Hypothalamus (tissue), 51 donors: Measurements from ENCODE around the gene ALAS1.
A peak's percentile ranks its signal among the peaks of the same experiment; 100 is the strongest.

ENCODE experiments used
- DNase-seq, 51 donors: peaks; one replicate each; lab custom pipeline; 2025; lab: John Stamatoyannopoulos, UW

ALAS1 gene

DNA sequence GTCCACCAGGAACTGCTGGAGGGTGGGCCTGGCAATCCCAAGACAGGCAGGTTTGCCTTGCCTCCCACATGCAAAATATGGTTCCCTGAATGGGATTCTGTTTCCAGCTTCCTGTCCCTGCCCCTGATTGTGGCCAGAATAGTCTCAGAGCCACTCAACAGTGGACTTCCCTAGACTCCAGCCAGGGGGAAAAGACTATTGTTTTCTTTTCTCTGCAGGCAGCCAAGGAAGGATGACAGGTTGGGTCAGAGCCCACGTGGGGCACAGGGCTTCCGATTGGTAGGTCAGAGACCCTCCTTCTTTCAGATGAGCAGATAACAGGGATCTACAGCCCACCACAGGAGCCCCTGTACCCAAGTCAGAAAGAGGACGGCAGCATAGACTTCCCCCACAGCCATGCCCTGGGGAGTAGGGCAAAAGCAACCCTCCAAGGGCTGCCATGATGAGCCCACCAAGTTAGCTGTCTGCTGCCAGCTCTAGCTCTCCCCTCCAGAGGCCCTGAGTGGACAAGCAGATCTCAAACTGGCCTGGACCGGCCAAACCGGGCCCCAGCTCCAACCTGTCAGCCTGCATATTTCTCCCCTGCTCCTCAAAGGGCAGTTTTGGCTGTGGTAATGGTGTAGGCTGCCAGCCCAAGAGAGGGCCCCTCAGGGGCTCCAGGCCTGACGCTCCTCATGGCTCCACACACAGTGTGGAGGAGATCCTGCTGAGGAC is 21.1 kb downstream of the ALAS1 start:
- no peak for DNase-seq

DNA sequence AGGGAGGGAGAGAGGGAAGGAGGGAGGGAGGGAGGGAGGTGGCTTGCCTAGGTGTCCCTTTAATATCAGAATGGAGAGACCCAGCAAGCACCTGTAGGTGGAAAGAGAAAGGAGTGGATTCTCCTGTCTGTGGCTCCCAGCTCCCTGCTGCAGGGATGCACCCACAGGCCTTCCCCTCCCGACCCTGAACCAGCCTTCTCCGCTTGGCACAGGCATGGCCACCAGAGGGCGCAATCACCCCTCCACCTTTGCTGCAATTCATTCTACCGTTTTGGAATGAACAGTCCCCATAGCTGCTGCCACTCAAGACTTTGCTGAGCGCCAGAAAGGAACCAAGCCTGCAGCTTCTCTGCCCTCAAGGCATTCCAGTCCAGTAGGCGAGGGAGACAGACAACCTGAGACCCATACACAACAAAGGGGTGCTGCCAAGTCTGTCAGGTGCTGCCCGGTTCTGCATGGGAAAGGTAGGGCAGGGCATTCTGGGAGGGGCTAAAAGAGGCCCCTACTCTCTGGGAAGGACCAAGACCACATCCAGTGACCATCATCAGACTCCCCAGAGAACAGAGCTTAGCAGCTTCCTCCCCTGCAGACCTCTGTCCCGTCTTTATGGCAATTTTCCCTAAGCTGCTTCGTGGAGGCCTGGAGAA is 22.5 kb downstream of the ALAS1 start:
- peak in 48 of 51 donors; percentile 21 to 87 (median 64) for DNase-seq

DNA sequence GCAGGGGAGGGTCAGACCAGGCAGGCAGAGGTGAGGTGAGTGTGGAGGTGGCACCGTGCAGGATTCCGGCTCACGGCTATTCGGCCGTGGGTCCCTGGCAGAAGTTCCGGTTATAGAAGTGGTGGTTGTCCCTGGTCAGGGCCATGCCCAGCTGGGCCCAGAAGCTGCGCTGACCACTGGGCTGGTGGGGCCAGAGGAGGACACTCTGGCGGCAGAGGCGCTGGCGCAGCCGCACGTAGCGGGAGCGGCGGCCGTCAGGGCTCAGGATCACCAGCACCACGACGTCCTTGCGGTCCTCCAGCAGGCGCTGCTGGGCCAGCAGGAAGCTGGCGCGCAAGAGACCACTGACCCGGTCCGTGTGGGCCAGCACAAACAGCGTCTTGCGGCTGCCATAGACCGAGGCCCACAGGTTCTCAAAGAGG is 23.2 kb downstream of the ALAS1 start:
- no peak for DNase-seq

DNA sequence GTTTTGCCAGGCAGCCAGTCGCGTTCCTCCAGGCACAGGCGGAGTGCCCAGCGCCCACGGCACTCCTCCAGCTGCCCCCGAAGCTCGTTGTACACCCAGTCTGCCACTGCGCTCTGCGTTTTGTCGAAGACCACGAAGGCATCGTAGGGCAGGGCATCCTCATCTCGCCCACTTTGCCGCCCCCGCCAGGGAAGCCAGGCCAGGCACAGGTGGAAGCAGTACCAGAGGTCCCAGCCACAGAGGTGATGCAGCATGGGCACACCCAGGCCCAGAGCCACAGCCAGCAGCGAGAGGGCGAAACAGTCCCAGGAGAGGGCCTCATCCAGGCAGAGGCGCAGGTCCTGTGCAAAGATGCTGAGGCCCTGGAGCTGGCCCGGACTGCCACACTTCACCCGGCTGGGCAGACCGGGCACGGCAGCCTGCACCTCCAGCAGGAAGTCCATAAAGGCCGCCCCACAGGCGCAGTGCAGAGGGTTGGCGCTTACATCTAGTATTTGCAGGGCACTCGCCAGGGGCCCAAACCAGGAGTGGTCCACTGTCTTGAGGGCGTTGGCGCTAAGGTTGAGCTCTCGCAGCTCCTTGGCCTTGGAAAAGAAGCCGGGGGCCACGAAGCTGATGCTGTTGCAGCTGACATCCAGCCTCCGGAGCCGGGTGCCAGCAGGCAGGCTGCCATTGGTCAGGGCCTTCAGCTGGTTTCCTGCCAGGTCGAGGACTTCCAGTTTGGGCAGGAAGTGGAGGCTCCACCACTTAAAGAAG is 23.8 kb downstream of the ALAS1 start:
- DNase-seq, result peak in 2 of 51 donors; percentile 12 to 17

DNA sequence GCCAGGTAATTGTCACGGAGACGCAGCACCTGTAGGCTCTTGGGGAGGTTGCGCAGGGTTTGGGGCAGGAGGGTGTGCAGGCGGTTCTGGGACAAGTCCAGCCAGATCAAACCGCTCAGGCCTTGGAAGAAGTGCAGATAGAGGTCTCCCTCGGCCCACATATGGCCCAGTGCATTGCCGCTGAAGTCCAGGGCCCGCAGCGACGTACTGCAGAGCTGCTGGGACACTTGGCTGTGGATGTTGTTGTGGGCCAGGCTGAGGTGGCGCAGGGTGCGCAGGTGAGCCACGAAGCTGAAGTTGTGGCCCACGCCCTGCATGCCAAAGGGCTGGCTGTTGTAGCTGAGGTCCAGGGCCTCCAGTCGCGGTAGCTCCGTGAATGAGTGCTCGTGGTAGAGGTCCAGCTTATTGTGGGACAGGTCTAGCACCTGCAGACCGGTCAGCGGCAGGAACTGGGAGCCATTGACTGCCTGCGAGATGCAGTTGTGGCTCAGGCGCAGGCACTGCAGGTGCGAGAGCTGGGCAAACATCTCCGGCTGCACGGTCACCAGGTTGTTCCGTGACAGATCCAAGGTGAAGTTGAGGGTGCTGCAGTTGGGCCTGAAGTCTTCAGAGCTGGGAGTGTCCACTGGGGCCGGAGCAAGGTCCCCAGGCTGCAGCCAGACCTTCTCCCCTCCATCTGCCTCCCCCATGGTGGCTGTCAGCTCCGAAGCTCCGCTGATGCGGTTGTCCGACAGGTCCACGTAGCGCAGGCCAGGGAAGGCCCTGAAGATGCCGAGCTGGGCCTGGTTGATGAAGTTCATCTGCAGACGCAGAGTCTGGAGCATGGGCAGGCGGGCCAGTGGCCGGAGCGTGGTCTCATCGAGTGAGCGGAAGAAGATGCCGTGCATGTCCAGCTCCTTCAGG is 24.6 kb downstream of the ALAS1 start:
- no peak for DNase-seq

DNA sequence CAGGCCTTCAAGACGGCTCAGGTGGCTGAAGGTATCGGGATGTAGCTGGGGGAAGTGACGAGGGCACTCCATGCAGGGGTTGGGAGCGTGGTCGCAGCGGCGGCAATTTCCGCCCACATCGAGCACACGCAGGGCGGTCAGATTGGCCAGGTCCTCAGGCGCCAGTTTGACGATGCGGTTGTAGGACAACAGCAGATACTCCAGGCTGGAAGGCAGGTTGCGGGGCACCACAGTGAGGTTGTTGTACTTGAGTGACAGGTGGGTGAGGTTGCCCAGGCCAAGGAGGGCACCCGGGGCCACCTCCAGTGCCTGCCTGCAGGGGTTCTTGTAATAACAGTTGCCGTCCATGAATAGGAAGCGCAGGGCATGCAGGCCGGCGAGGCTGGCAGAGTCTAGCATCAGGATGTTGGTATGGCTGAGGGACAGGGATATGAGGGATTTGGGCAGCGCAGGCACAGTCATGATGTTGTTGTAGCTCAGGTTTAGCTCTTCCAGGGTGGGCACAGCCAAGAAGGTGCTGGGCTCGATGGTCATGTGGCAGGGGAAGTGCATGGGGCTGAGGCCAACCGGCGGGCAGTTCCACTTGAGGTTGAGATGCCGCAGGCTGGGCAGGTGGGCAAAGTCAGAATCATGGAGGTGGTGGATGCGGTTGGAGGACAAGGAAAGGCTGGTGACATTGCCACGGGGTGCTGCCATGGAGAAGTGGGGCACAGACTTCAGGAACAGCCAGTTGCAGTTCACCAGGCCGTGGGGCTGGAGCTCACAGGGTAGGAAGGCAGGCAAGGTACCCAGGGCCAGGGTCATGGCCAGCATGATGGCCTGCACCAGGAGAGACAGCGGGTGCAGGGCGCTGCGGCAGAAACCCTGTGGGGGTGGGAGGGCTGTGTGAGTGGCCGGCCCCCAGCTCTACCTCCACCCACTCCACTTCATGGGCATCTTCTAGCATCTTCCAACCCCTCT is 25.8 kb downstream of the ALAS1 start:
- no peak for DNase-seq

DNA sequence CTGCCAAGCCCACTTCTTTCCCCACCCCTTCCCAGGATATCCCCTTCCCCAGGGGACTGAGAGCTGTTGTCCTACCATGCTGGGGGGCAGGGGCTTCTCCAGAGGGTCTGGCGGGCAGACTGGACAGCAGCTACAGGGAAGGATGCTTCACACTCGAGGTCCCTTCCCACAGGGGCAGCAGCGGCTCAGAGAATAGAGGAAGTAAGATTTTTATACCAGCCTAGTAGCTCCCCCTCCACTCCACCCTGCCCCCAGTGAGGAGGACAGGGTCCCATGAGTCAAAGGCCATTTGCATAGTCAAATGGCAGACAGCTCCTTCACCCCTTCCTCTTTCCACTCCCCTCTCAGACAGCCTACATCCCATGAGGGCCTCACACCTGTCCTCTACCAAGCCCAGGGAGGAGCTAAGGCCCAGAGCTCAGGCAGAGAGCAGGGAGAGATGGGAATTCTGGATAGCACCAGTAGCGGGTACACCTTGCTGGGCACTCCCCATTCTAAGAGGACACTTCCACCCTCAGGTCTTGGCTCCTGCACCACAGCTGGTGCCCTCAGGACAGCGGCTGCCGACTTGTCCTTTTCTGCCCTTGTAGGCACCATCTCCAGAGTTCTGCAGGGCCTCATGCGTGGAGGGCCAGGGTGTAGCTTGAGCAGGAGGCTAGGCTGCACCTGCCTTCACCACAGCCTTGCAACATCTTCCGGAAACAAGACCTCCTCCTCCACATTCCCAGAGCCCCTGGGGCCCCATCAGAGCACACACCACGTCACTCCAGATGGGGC is 27.7 kb downstream of the ALAS1 start, which contains the start of gene TLR9:
Gene TLR9, minus strand, starts transcription at position 194 of the 777 bp plus-strand sequence. Its CDS starts 116 bp downstream, at position 78.
- DNase-seq, result no peak

DNA sequence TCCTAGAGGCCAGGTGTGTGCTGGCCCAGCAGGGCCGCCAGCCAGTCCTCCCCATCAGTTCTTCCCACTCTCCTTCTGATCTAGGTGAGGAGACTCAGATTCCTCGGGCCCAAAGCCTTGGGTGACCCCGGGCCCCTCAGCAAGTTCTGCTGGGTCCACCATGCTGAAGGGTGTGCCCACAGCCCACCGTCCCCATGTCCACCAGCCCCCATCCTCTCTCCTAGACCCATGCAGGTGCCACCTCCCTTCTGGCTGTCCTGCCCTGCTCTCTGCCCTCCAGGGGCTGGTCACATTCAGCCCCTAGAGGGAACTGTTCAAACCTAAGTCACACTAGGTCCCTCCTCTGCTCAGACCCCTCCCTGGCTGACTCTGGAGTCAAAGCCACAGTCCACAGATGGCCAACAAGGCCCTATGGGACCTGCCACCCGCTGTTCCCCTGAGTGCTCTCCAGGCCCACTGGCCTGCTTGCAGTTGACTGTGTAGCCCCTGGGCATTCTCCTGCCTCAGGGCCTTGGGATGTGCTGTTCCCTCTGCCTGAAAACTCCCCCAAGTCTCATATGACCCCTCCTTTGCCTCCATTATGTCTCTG is 28.4 kb downstream of the ALAS1 start:
- DNase-seq, result no peak

DNA sequence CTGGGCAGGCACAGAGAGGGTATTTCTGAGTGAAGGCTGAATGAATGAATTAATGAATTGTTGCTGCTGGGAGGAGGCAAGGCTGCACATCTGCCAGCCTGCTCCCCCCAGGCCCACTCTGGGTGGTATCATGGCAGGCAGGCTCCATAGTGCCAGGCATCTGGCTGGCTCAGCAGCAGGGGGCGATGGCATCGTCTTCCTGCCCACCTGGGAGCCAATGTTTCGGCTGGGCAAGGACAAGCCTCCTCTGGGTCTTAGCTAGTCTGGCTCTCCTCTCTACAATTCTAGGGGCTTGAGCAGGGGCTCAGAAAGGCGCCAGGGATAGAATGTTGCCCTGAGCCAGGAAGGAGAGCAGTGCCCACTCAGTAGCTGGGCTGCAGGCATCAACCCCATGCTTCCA is 29.2 kb downstream of the ALAS1 start:
- no peak for DNase-seq

DNA sequence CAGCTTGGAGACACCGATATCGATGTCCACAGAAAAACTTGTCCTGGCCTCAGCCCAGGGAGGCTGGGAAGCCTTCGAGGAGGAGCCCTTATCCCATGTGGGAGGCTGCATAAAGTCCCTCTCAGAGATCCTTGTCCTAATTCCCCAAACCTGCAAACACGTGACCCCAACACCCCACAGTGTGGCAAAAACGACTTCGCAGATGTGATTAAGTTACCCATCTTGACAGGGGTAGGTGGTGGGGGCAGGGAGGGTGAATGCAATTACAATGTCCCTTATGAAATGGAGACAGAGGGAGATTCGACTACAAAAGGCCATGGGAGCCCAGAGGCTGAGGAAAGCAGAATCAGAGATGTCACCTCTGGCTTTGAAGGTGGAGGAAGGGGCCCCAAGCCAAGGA is 29.8 kb downstream of the ALAS1 start:
- DNase-seq, result no peak

DNA sequence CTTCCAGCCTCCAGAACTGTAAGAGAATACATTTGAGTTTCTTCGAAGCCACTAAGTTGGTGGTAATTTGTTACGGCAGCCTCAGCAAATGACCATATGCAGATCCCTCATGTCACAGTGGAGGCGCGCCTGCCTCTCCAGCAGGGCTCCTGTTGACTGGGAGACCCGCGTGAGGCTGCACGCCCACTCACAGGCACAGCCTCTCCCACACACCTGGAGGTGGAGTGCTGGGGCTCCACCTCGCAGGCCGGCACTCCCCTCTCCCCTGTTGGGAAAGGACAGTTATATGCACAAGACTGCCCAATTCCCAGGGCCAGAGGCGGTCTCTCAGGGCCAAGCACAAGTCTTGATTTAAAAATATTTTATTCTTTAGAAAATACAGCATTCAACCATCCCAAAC is 30.3 kb downstream of the ALAS1 start:
- DNase-seq, result no peak

DNA sequence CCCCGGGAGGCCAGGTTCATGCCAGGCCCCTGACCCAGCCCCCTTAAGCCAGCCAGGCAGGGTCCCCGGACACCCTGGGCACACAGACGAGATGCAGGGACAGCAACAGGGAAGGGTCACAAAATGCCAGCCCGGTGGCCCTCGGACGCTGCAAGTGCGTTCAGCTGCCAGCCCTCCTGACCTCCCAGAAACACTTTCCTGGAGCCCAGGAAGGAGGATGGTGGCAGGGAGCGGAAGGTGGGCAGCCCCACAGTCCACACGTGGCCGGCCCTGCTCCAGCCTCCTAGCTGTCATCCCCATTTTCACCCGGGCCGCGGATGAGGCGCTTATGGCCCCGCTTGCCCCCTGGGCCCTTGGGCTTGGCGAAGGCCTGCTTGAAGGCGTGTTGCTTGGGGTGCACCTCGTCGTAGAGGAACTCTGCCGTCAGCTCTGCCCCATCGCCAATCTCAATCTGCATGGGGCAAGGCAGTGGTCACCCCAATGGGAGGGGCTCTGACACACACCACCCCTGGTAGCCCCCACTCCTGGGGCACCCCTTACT is 30.9 kb downstream of the ALAS1 start:
- no peak for DNase-seq

DNA sequence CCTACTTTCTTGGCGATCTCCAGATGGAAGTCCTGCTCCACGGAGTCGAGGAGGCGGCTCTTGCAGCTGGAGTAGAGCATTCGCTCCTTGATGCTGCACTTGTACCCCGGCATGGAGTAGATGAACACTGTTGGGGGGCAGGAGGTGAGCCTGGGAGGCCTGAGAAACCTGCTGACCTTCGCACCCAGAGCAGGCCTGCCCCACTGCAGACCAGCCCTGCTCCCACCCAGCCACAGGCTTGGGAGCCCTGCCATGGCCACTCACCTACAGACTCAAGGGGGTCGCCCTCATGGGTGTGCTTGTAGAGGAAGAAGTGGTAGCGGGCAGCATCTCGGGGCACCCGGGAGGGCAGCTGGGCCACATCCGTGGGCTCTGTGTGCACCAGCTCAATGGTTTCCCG is 31.7 kb downstream of the ALAS1 start:
- DNase-seq, result no peak

DNA sequence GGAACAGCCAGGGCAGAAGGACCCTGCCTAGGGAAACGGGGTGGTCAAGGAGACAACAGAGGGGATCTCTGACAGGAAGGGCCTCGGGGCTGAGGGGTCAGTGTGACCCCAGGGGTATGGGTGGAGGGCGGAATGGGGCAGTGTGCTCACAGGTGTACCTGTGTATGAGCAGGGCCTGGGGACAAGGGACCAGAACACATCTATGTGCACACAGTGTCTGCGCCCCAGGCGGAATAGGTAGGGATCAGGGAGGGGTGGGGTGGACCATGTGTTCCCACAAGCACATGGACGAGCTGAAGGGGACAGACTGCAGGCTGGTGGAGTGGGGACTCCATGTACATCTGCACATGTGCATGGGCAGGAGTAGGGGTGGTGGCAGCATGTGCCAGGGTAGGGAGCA is 32.5 kb downstream of the ALAS1 start:
- no peak for DNase-seq

DNA sequence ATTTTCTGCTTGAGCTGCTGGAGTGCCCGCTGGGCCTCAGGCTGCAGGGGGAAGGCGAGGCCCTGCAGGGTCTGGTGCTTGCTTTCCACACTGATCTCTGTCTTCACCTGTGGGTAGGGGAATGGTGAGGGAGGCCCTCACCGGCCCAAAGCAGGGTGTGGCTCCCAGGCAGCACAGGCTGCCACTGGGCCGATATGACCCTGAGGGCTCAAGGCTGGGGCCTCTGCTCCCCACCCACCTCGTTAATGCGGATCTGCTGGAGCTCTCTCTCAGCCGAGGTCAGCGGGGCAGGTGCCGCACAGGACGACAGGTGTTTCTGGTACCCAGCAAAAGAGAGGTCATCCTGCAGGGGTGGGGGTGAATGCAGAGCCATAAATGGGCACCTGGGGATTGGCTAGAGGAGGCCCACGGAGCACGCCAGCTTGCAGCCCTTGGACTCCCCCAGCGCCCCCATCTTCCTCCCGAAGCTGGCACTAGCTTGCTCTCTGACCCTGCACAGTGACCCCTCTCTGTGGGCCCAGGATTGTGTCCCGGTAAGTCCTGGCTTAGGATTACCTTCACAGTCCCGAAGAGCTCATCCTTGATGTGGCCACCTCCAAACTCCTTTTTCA is 33.0 kb downstream of the ALAS1 start:
- no peak for DNase-seq

DNA sequence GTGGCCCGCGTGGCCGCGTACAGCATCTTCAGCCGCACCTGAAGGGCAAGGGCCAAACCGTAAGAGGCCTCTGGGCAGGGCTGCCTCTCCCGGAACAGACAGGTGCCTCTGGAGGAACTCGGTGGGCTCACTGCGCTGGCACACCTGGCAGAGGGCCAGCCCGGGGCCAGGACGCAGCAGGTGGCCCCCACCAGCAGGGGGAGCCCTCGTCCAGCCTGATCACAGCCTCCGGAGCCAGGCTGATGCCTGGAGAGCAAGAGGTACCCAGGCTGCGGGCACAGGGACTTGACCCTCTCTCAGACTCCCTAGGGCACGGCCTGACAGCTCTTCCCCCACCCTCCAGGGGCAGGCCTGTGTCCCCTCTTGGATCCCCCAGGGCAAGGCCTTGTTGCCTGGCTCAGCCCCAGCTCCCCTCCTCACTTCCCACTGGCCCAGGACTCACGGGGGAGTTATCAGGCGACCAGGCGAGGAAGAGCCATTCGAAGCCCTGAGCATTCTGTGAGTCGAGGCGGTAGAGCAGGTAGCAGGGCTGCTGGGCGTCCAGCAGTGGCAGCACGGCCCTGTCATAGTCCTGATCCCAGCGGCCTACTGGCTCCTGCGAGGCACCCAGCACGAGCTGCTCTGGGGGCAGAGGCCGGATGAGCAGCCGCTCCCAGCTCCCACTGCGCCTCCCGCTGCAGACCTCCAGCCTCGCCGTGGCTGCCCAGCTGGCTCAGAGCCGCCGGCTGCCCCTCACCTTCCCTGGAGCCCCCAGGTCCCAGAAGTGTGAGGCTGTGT is 33.7 kb downstream of the ALAS1 start:
- DNase-seq, result peak in 21 of 51 donors; percentile 16 to 63 (median 31)
